Measurements from ENCODE around the gene FOXJ1.

Gene FOXJ1

GRCh38 chr17:76160896-76161528 is 20.0 kb upstream of the FOXJ1 start:
- no peak for DNase-seq (ENCODE audit: low spot score)

DNA sequence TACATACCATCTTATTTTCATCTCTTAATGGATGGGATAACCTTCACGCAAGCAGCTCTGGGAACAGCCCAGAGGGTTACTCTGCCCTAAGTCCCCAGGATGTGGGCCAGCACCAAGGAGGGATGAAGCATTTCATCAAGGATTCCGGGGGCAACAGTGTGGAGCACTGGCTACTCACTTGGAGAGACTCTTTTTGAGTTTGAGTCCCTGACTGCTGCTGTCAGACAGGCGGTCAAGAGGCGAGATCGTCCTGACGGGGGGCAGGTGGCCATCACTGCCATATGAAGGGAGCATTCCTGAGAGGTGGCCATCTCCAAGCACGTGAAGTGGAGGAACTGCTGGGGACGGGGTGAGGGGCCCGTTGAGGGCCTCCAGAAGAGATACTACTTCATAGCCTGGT is 18.1 kb upstream of the FOXJ1 start:
- no peak for DNase-seq (ENCODE audit: low spot score)

DNA sequence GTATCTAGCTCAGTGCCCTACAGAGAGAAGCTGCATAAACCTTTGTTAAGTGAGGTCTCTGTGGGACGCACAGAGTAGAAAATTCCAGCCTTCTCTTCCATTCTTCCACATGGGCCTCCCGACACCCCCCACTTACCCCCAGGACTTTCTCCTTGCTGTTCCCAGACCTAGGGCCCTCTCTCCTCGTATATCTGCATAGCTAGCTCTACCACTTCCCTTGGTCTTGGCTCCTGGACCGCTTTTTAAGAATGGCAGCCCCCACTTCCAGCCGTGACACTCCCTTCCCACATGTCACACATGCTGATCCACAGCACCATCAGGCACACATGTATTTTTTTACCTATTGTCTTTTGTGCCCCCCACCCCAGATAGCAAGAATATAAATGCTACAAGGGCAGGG is 16.7 kb upstream of the FOXJ1 start:
- DNase-seq (ENCODE audit: low spot score), result no peak

DNA sequence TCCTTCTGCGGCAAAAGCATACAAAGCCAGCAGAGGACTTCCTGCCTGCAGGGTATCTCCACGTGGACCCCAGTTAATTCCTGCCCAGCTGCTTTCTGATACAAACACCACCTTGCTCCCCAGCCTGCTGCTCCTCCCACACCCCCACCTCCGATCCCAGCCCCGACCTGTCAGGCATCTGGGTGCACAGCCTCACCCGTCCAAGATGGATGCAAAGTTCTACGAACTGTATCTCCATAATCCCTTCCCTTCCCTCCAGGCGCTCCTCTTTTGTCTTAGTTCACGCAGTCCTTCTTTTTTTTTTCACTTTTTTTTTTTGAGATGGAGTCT is 15.6 kb upstream of the FOXJ1 start:
- no peak for DNase-seq (ENCODE audit: low spot score)

DNA sequence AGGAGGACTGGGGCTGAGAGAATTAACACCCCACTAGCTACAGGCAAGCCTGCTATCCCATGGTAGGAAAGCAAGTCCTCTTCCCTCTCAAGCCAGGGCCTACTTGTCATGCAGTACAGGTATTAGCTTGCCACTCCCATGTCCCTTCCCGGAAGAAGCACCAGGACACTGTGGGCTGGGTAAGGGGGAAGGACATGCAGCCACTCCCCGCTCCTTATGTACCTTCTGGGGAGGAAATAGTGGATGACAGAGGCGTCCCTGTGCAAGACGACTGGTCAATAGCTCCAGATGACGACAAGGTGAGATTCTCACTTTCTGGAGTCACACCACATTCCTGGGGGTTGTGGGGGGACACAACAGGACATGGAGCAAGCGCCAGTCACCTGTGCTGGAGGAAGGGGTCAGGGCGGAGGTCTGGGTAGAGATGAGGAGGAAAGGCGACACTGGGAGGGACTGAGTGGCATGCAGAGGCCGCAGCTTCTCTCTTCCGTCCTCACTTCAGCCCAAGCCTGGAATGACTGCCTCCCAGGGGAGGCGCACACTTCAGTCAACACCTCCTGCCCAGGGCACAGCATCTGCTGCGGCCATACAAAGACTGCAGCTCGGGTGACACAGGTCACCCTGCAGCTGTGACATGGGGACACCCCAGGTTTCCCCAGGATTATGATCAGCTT is 15.1 kb upstream of the FOXJ1 start:
- no peak for DNase-seq (ENCODE audit: low spot score)

DNA sequence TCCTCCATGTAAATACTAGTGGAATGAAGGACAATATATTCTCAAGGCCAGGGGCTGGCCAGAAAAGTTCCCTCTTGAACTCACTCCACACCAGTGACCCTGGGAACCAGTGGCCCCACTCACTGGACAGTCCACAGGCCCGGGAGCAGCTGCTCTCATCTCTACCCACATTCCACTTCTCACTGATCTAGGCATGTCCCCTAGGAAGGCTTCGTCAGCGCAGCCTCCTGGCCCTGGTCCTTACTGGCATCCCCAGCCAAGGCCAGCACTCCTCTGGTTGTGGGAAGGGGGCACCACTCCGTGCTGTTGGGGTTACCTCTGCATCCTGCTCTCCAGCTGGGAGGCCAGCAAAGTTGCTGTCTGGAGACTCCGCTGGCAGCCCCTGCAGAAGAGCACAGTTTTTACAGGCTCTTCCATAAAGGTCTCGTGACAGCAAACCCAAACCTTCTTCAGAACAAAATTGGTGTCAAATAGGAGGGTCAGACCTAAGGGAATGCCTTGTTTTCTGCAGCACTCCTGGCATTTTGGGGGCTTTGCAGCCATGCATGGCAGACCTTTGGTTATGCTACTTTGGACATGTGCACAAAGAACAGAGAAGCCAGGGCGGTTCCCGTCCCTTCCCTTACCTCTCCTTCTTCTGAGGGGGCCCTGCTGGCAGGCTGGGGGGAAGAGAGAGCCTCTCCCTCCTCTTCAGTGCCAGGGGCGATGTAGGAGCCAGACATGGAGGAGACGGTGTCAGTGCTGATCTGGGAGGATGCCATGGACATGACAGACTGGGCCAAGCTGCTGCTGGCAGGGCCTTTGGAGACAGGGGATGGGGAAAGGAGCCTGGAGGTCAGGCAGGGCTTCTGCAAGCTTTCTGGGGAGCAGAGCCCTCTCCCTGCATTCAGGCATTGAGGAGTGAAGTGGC is 14.1 kb upstream of the FOXJ1 start:
- no peak for DNase-seq (ENCODE audit: low spot score)

GRCh38 chr17:76154292-76154691 is 13.2 kb upstream of the FOXJ1 start:
- DNase-seq (ENCODE audit: low spot score), result no peak

- DNase-seq (ENCODE audit: low spot score), result no peak
These were observed 12.6 kb upstream of the FOXJ1 start for GRCh38 chr17:76153640-76154039.

DNA sequence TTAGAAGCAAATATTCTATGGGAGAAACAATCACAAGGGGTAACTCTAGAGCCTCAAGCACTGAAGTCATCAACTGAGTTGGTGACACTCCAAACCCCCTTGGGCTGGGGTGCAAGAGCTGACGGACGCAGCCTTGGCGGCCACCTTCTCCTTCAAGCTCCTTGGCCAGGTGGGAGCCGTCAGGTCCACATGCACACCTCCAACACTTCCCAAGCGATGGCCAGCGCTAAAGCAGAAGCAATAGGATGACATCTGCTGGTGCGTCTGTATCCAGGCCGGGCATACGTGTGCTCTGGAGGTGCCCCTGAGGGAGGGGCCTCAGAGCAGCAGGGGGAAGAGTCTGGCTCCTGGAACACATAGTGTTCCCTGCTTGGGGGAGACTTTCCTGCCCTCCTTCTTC is 12.2 kb upstream of the FOXJ1 start:
- no peak for DNase-seq (ENCODE audit: low spot score)

- no peak for DNase-seq (ENCODE audit: low spot score)
These were observed 11.5 kb upstream of the FOXJ1 start for GRCh38 chr17:76152591-76152990.

- no peak for DNase-seq (ENCODE audit: low spot score)
These were observed 10.9 kb upstream of the FOXJ1 start for GRCh38 chr17:76151896-76152454.

DNA sequence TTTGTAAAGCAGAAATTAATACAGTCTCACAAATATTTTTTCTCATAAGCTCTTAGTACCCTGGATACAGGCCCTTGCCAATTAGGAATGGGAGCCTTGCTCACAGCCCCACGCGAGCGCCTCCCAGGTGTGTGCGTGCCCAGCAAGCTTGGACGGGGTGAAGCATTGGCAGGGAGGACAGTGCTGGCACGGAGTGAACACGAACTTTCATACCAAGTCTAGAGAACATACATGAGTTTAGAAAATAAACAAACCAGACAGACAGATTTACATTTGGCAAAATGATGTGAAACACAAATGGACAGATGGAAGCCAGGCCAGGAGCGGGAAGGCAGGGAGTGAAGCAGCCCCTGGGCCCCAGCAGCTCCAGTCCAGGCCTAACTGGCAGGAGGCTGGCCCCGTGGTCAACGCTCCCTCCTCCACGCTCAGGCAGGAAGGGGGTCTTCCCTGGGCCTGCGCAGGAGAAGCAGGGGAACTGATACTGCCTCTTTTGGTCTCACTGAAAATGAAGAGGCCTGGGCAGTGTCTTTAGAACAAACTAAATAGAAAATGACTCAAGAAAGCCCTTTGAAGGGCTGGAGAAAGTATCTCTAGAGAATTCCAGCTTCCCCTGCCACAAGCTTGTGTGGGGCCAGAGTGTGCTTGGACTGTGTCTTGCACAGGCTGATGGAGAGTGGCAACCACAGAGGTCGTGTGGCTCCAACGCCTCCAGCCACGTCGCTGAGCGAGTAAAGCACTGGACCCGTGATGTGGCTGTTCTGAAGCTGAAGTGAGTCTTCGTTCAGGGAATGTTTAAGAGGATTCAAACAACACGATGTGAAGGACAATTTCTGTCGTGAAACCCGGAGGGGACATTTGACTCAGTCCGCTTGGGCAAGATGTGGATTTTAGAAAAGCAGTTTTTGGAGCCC is 9.9 kb upstream of the FOXJ1 start:
- no peak for DNase-seq (ENCODE audit: low spot score)

- DNase-seq (ENCODE audit: low spot score), result no peak
These were observed 8.2 kb upstream of the FOXJ1 start for GRCh38 chr17:76149214-76149613.

GRCh38 chr17:76148015-76148326 is 6.9 kb upstream of the FOXJ1 start:
- DNase-seq (ENCODE audit: low spot score), result no peak

GRCh38 chr17:76147211-76148014 is 6.4 kb upstream of the FOXJ1 start:
- DNase-seq (ENCODE audit: low spot score), result no peak

DNA sequence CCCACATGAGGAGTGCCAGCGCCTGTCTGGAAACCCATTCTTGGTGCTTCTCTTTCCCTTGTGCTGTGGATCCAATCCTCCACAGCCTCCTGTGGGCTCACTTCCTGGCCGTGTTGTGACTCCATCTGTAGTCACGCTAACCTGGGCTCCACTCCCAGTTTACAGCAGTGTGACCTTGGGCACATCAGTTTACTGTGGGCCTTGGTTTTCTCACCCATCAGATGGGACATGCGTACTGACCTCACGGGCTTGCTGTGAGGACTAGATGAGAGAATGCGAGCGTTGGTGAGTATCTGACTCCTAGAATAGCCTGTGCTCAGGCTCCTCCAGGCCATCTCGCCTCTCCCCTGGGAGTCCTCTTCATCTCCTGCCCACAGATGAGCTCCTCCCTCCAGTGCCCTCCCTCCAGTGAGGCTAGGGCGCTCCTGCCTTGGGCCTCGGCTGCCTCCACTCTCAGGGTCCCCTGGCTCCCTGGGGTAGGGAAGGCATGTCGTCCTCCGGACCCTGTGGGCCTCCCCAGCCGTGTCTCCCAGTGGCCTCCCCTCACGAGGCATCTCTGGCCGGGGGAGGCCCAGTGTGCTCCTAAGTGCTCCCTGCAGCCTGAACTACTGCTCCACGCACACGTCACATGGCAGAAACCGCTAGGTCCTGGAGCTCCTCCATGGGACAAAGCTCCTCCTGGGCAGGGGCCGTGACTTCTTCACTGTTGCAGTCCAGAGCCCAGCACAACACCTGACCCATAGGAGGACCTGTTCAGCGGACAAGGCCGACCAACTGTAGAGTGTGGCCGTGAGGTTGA is 5.2 kb upstream of the FOXJ1 start:
- no peak for DNase-seq (ENCODE audit: low spot score)

GRCh38 chr17:76145231-76146052 is 4.4 kb upstream of the FOXJ1 start:
- DNase-seq (ENCODE audit: low spot score), result no peak

- DNase-seq (ENCODE audit: low spot score), result no peak
These were observed 1.6 kb upstream of the FOXJ1 start for GRCh38 chr17:76142585-76143041.

DNA sequence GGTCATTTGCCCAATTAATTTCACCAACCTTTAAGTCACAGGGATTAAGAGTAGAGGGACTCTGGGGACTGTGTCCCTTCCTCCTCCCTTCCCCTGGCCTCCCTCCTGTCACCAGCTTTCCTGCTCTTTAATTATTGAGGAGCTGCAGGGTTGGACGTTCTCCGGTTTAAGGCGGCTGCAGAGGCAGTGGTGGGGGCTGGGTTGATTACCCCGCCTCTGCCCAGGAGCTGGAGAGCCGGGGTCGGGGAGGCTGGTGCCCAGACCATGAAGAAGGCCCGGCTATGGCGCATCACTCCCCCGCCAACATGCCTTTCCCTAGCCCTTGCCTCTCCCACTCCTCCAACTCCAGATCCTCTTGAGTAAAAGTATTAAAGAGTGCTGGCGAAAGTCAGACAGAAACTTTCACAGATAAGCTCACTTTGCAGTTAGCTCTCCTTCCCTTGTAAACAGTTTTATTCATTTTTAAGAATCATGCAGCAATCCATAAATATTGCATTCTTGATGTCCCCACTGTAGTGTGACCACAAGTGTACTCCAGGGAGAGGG is 1.1 kb upstream of the FOXJ1 start:
- DNase-seq (ENCODE audit: low spot score), result no peak
